Tibial nerve (tissue), 4 donors: ENCODE data around the gene RHCE. TPM values are rescaled to one million over a fixed set of nuclear protein-coding genes. Genes with fewer than 3 reads are reported as not detected.
"Not testable (repeated sequence)": the region's sequence is repeated elsewhere in the genome, so short reads cannot be mapped to it uniquely, and the experiment has no call there.

Experiments
- DNase-seq, 2 donors: peaks; one replicate each; pipeline ENCODE4 v3.0.0-alpha.2; 2019; ENCODE audit warnings: low spot score in 2 of 2
- H3K27ac ChIP-seq, 4 donors: fragments of 200-600 bp; sonication (generic) in 3 of 4; one replicate each; pipeline ENCODE4 v1.5.1; 2017 to 2019; ENCODE audit warnings: mild to moderate bottlenecking in 1 of 4
- H3K27me3 ChIP-seq, 2 donors: fragments of 200-600 bp; sonication (generic) in 1 of 2; one replicate each; pipeline versions ENCODE4 v1.5.1 to v1.6.0; 2017 to 2019
- H3K36me3 ChIP-seq, 3 donors: fragments of 200-600 bp; sonication (generic); one replicate each; pipeline ENCODE4 v1.5.1; 2018 to 2019
- H3K4me1 ChIP-seq, 4 donors: fragments of 200-600 bp; sonication (generic) in 3 of 4; one replicate each; pipeline ENCODE4 v1.5.1; 2017 to 2019
- H3K4me3 ChIP-seq, 4 donors: fragments of 200-600 bp; sonication (generic) in 3 of 4; one replicate each; pipeline ENCODE4 v1.5.1; 2017 to 2019; ENCODE audit warnings: mild to moderate bottlenecking in 1 of 4, moderate library complexity in 1 of 4
- H3K9me3 ChIP-seq, 4 donors: fragments of 200-600 bp; sonication (generic) in 3 of 4; one replicate each; pipeline ENCODE4 v1.5.1; 2017 to 2019
- CTCF ChIP-seq, 5 experiments: fragments of 200-600 bp in 3 of 5; fragments of 450-650 bp in 2 of 5; sonication (generic) in 3 of 5; IDR thresholded peaks; one replicate each; pipeline ENCODE4 v1.5.1; 2016 to 2019; ENCODE audit warnings: antibody characterized with exemption in 5 of 5, mild to moderate bottlenecking in 3 of 5, moderate library complexity in 2 of 5
- EP300 ChIP-seq, 2 donors: sonication (generic); formaldehyde crosslinking; IDR thresholded peaks; one replicate each; pipeline ENCODE4 v1.6.1; 2017; ENCODE audit warnings: antibody characterized with exemption in 2 of 2, mild to moderate bottlenecking in 1 of 2
- POLR2A ChIP-seq, 2 donors: fragments of 450-650 bp; IDR thresholded peaks; one replicate each; pipeline ENCODE4 v1.6.1; 2017; ENCODE audit warnings: antibody characterized with exemption in 2 of 2, mild to moderate bottlenecking in 2 of 2, moderate library complexity in 2 of 2
- WGBS, 2 donors: methylation state at CpG; one replicate each; pipeline ENCODE4 v1.1.5; 2018; 5-methylcytosine and 5-hydroxymethylcytosine counted together
- total RNA-seq, 4 donors: library from RNA; depleted of rRNA; stranded (reverse); fragments of >200 nt; gene quantifications; one replicate each; pipeline ENCODE4 v1.1.0, GENCODE V29; 2016

RHCE gene
- total RNA-seq, 4 donors from 2014 or later = 0.22 TPM; not detected in 3

GRCh38 chr1:25451908-25452307 is 31.3 kb upstream of the RHCE start:
- DNase-seq = no peak
- WGBS, 2 donors = 82 to 93% methylated on average over 3 of the region's 3 CpGs
- H3K36me3 ChIP-seq = peaks cover 0 to 40% (median 0%) of the 10 kb centered on the region in 3 donors
- H3K27me3 ChIP-seq = no peaks in the 10 kb centered on the region
- TF ChIP-seq EP300 (IDR thresholded peaks at IDR 0.05) = no peak
- no peak for TF ChIP-seq POLR2A (IDR thresholded peaks at IDR 0.05)
- TF ChIP-seq CTCF (IDR thresholded peaks at IDR 0.05) = no peak
- no peak overlapping the region for H3K4me3 ChIP-seq
- H3K27ac ChIP-seq = no peak overlapping the region
- H3K4me1 ChIP-seq = no peaks in the 10 kb centered on the region
- H3K9me3 ChIP-seq = no peaks in the 10 kb centered on the region

- no peak for DNase-seq
- Histone ChIP-seq H3K9me3 (no peaks in the 10 kb centered on the region), H3K36me3 (peaks cover 0 to 34% (median 0%) of the 10 kb centered on the region in 3 donors), H3K4me3 (no peak overlapping the region), H3K27ac (no peak overlapping the region), H3K4me1 (peaks cover 0 to 8% (median 0%) of the 10 kb centered on the region in 4 donors), H3K27me3 (no peaks in the 10 kb centered on the region)
- WGBS, 2 donors = 86 to 88% methylated on average over 2 of the region's 2 CpGs
- TF ChIP-seq CTCF (IDR thresholded peaks at IDR 0.05) (no peak), EP300 (IDR thresholded peaks at IDR 0.05) (no peak), POLR2A (IDR thresholded peaks at IDR 0.05) (no peak)
Measured at GRCh38 chr1:25450891-25451290, 30.3 kb upstream of the RHCE start.

- TF ChIP-seq EP300 (IDR thresholded peaks at IDR 0.05) = no peak
- TF ChIP-seq POLR2A (IDR thresholded peaks at IDR 0.05) = no peak
- no peak for TF ChIP-seq CTCF (IDR thresholded peaks at IDR 0.05)
- H3K27me3 ChIP-seq = no peaks in the 10 kb centered on the region
- peaks cover 0 to 11% (median 0%) of the 10 kb centered on the region in 4 donors for H3K4me1 ChIP-seq
- peaks cover 0 to 22% (median 0%) of the 10 kb centered on the region in 3 donors for H3K36me3 ChIP-seq
- H3K4me3 ChIP-seq = no peak overlapping the region
- H3K9me3 ChIP-seq = no peaks in the 10 kb centered on the region
- no peak overlapping the region for H3K27ac ChIP-seq
- no peak for DNase-seq
Measured at GRCh38 chr1:25447547-25447946, 26.9 kb upstream of the RHCE start.

GRCh38 chr1:25445993-25446538 is 25.4 kb upstream of the RHCE start:
- Histone ChIP-seq H3K4me1 (peaks cover 0 to 11% (median 0%) of the 10 kb centered on the region in 4 donors), H3K27ac (no peak overlapping the region), H3K36me3 (peaks cover 0 to 22% (median 0%) of the 10 kb centered on the region in 3 donors), H3K9me3 (no peaks in the 10 kb centered on the region), H3K4me3 (no peak overlapping the region), H3K27me3 (no peaks in the 10 kb centered on the region)
- 61 to 70% methylated on average over 2 of the region's 2 CpGs for WGBS, 2 donors
- TF ChIP-seq POLR2A (IDR thresholded peaks at IDR 0.05) (no peak), EP300 (IDR thresholded peaks at IDR 0.05) (no peak), CTCF (IDR thresholded peaks at IDR 0.05) (no peak)
- no peak for DNase-seq

GRCh38 chr1:25444604-25445003 is 24.0 kb upstream of the RHCE start:
- H3K4me1 ChIP-seq = peaks cover 0 to 11% (median 0%) of the 10 kb centered on the region in 4 donors
- not testable (repeated sequence) for H3K9me3 ChIP-seq
- WGBS, 2 donors = 91 to 94% methylated on average over 5 of the region's 5 CpGs

More at GRCh38 chr1:25444604-25445003, 24.0 kb upstream of the RHCE start:
- not testable (repeated sequence) for H3K27ac ChIP-seq, H3K27me3 ChIP-seq, DNase-seq, H3K4me3 ChIP-seq
- peaks cover 0 to 22% (median 0%) of the 10 kb centered on the region in 3 donors for H3K36me3 ChIP-seq
